Measurements from ENCODE around the gene NUP43. TPM values are rescaled to one million over a fixed set of nuclear protein-coding genes. Genes with fewer than 3 reads are reported as not detected.

Gene NUP43
- total and polyA plus RNA-seq, 10 of the 15 experiments (the other 5 are each of a cell fraction or from before 2014, with no cell fraction given), result 8.9 to 54.2 (median 27.7) TPM

- POLR2A ChIA-PET, result interaction anchor here (0.5 to 2.7 kb wide), 5 partner anchors 11 to 324 kb away, joined by 3 to 11 read pairs (median 4); partner anchors contain the start of gene PCMT1
- Histone ChIP-seq H4K20me1 (ENCODE audit: control insufficient read depth, insufficient read depth) (no peaks in the 10 kb centered on the region), H3K9ac (ENCODE audit: control insufficient read depth, insufficient read depth, low read length) (peak overlapping the region; percentile 85), H3K4me1 (ENCODE audit: control insufficient read depth, insufficient read depth, low read length) (no peaks in the 10 kb centered on the region), H2AFZ (ENCODE audit: control insufficient read depth, low read depth, low read length) (no peak overlapping the region), H3K36me3 (ENCODE audit: control insufficient read depth in 2 of 2, insufficient read depth in 2 of 2, low read length in 1 of 2) (0 out of 4 replicates have a peak, but pooled peaks cover 0 to 3% of the 10 kb centered on the region in 2 experiments), H3K79me2 (ENCODE audit: control insufficient read depth, insufficient read depth, low read length) (peaks cover 63% of the 10 kb centered on the region), H3K27me3 (replicated peaks in 1 of 2; ENCODE audit: control insufficient read depth in 2 of 2, insufficient read depth in 2 of 2, low read length in 1 of 2) (no peaks in the 10 kb centered on the region), H3K4me3 (peak overlapping the region; percentile 95), H3K4me2 (ENCODE audit: control insufficient read depth, insufficient read depth) (peak overlapping the region; percentile 93), H3K27ac (ENCODE audit: control insufficient read depth, insufficient read depth) (peak overlapping the region; percentile 86), H3K9me3 (replicated peaks; ENCODE audit: control insufficient read depth, insufficient read depth, low read length) (no peaks in the 10 kb centered on the region)
- FAIRE-seq (peak; percentile 77), DNase-seq (ENCODE audit: low read depth, low spot score) (no peak), ATAC-seq (0 out of 3 replicates have a peak, but pooled peaks have one; percentile 1)
- RAD21 ChIA-PET (ENCODE audit: unreplicated experiment), result interaction anchor here (1.2 to 1.5 kb wide), 3 partner anchors 12 to 149 kb away, joined by 3 to 5 read pairs (median 3); no protein-coding TSS in a partner anchor
- TF ChIP-seq PML (IDR thresholded peaks at IDR 0.05; ENCODE audit: low read length) (no peak), RELA (IDR thresholded peaks at IDR 0.05; ENCODE audit: borderline replicate concordance, partially characterized antibody) (no peak), E2F4 (IDR thresholded peaks at IDR 0.05; ENCODE audit: low read depth, low read length) (no peak), ZNF592 (IDR thresholded peaks at IDR 0.05) (no peak), NFYB (IDR thresholded peaks at IDR 0.05; ENCODE audit: insufficient read depth, low read depth, low read length) (peak; percentile 58; the same call in 1 of the 2 replicates), POU2F2 (IDR thresholded peaks at IDR 0.05; ENCODE audit: borderline replicate concordance, low read depth, low read length) (no peak), RAD51 (IDR thresholded peaks at IDR 0.05) (no peak), ATF7 (IDR thresholded peaks at IDR 0.05; ENCODE audit: low read depth) (no peak), ZZZ3 (IDR thresholded peaks at IDR 0.05; ENCODE audit: control insufficient read depth, insufficient read length, low read depth) (no peak), PAX8 (IDR thresholded peaks at IDR 0.05) (no peak), ZNF217 (IDR thresholded peaks at IDR 0.05) (no peak), JUNB (IDR thresholded peaks at IDR 0.05) (0 out of 2 replicates have a peak, but pooled peaks have one; percentile 29)
- CTCF ChIA-PET, result interaction anchor here (0.6 to 1.8 kb wide), 6 partner anchors 12 to 1222 kb away, joined by 3 to 5 read pairs (median 3); no protein-coding TSS in a partner anchor
- under 1% methylated on average over 8 of the region's 8 CpGs for WGBS (ENCODE audit: insufficient coverage, insufficient replicate concordance, low lambda C conversion rate, missing lambda C conversion rate)
- in situ Hi-C loops (cut with MboI), result no loop called here
- intact Hi-C loops (cut with micrococcal nuclease; ENCODE audit: unreplicated experiment), result loop anchor here (5.0 kb wide), 1 partner anchor 149 kb away; the partner anchor contains the start of gene GINM1
- BruUV-seq (replicated peaks), result TSS peak; percentile 59
- SMC1A ChIA-PET (ENCODE audit: uncharacterized antibody, unreplicated experiment), result interaction anchor here (0.7 to 1.8 kb wide), 4 partner anchors 28 to 171 kb away, joined by 3 to 6 read pairs (median 3); partner anchors contain the start of genes PCMT1 and PPIL4
Measured at GRCh38 chr6:149716181-149716963, 30.0 kb downstream of the NUP43 start.

All from GM12878 (cell line).